K562 (cell line): ENCODE results near the gene DIP2C.

Experiments
- CTCF ChIP-seq, 3 experiments: IDR thresholded peaks in 2 of 3; conservative IDR thresholded peaks in 1 of 3; 2 replicates each; pipeline ENCODE4 v1.5.1; 2011 to 2012; ENCODE audit warnings: low read length in 3 of 3, mild to moderate bottlenecking in 3 of 3, control low read depth in 2 of 3, improper control_type of control experiment in 1 of 3, inconsistent platforms in 1 of 3, low read depth in 1 of 3, mixed read lengths in 1 of 3, moderate library complexity in 1 of 3; ENCODE audit not compliant: insufficient read depth in 2 of 3
- EP300 ChIP-seq: IDR thresholded peaks from 2 replicates; pipeline ENCODE4 v1.6.1; 2012; ENCODE audit warnings: low read length, improper control_type of control experiment
- HDAC2 ChIP-seq: fragments of 450-650 bp; IDR thresholded peaks from 2 replicates; pipeline ENCODE4 v1.6.1; 2016; ENCODE audit warnings: mild to moderate bottlenecking
- HINFP ChIP-seq: fragments of 450-650 bp; conservative IDR thresholded peaks from 2 replicates; pipeline ENCODE4 v1.6.1; 2016; ENCODE audit warnings: missing genetic modification characterization, low read depth, mild to moderate bottlenecking, control low read depth, missing compliant biosample characterization
- POLR2AphosphoS5 ChIP-seq: IDR thresholded peaks from 2 replicates; pipeline ENCODE4 v1.6.1; 2011; ENCODE audit warnings: mild to moderate bottlenecking, low read depth, low read length, moderate library complexity; ENCODE audit not compliant: control insufficient read depth, insufficient read depth
- SMAD2 ChIP-seq: fragments of 150-350 bp; IDR thresholded peaks from 2 replicates; pipeline ENCODE4 v1.6.1; 2014; ENCODE audit warnings: low read depth, mild to moderate bottlenecking, low read length
- SMARCE1 ChIP-seq: fragments of 450-650 bp; IDR thresholded peaks from 2 replicates; pipeline ENCODE4 v1.7.1; 2016; ENCODE audit warnings: mild to moderate bottlenecking
- ZNF280A ChIP-seq: fragments of 450-650 bp; IDR thresholded peaks from 2 replicates; pipeline ENCODE4 v1.6.1; 2018; ENCODE audit warnings: mild to moderate bottlenecking, low read depth; ENCODE audit not compliant: partially characterized antibody
- ZNF445 ChIP-seq: fragments of 250-450 bp; sonication (Bioruptor Pico); IDR thresholded peaks from 2 replicates; pipeline ENCODE4 v1.4.0; 2020; ENCODE audit warnings: low read depth, mild to moderate bottlenecking, moderate library complexity

- TF ChIP-seq POLR2AphosphoS5 (no peak), ZNF445 (CRISPR knock-in tag) (no peak), CTCF (IDR thresholded peaks at IDR 0.05 in 2 of 3, conservative IDR thresholded peaks at IDR 0.05 in 1 of 3; ENCODE audit: insufficient read depth in 2 of 3, low read depth in 1 of 3, low read length in 3 of 3) (no peak), EP300 (no peak), ZNF280A (no peak), HDAC2 (no peak), HINFP (tag) (no peak), SMAD2 (no peak), SMARCE1 (no peak)
These were observed 28.4 kb downstream of the DIP2C start for GRCh38 chr10:660970-661596.
